HEK293 (cell line): ENCODE results near the gene BCAS3.

ENCODE experiments used
- CTCF ChIA-PET: fragments of 350-600 bp; formaldehyde crosslinking; extraction: SDS; loops from one replicate; lab custom pipeline; 2021; ENCODE audit warnings: antibody characterized with exemption; lab: Yijun Ruan, JAX
- POLR2A ChIA-PET: fragments of 300-600 bp; formaldehyde crosslinking; extraction: SDS; loops from one replicate; lab custom pipeline; 2020; ENCODE audit warnings: antibody characterized with exemption, inconsistent platforms; lab: Yijun Ruan, JAX
- H3K27ac ChIP-seq: fragments of 200-500 bp; sonication (Bioruptor generic); 2 replicates; pipeline ENCODE4 v1.5.1; 2014; ENCODE audit warnings: low read depth, low read length, control low read depth, inconsistent platforms; ENCODE audit errors: extremely low read depth
- H3K36me3 ChIP-seq, 2 experiments: fragments of 200-500 bp in 1 of 2; sonication (Bioruptor generic) in 1 of 2; 1 replicate in 1 of 2; 2 replicates in 1 of 2; pipeline ENCODE4 v1.5.1; 2014 to 2017; ENCODE audit warnings: inconsistent platforms in 2 of 2, low read length in 2 of 2; ENCODE audit not compliant: control insufficient read depth in 2 of 2, insufficient read depth in 1 of 2
- H3K4me1 ChIP-seq: fragments of 200-500 bp; sonication (Bioruptor generic); 2 replicates; pipeline ENCODE4 v1.5.1; 2014; ENCODE audit warnings: mild to moderate bottlenecking, low read length, inconsistent platforms; ENCODE audit not compliant: control insufficient read depth, insufficient read depth
- H3K4me3 ChIP-seq: 2 replicates; pipeline ENCODE4 v1.5.1; 2011; ENCODE audit warnings: low read depth, mild to moderate bottlenecking, control low read depth, low read length, moderate library complexity
- H3K9me3 ChIP-seq: fragments of 200-500 bp; sonication (Bioruptor generic); 2 replicates; pipeline ENCODE4 v1.5.1; 2014; ENCODE audit warnings: low read depth, low read length, inconsistent platforms; ENCODE audit not compliant: control insufficient read depth, insufficient read depth
- FEZF1 ChIP-seq: fragments of 450-650 bp; formaldehyde crosslinking; IDR thresholded peaks from 2 replicates; pipeline ENCODE4 v1.5.1; 2016; ENCODE audit warnings: missing biosample characterization, missing genetic modification characterization
- KLF9 ChIP-seq: fragments of 450-650 bp; formaldehyde crosslinking; IDR thresholded peaks from 2 replicates; pipeline ENCODE4 v1.5.1; 2016; ENCODE audit warnings: missing biosample characterization, missing genetic modification characterization, low read depth
- ZFP41 ChIP-seq: fragments of 450-650 bp; formaldehyde crosslinking; IDR thresholded peaks from 2 replicates; pipeline ENCODE4 v1.5.1; 2016; ENCODE audit warnings: missing biosample characterization, missing genetic modification characterization, borderline replicate concordance
- ZNF155 ChIP-seq: fragments of 450-650 bp; formaldehyde crosslinking; IDR thresholded peaks from 2 replicates; pipeline ENCODE4 v1.5.1; 2016; ENCODE audit warnings: missing biosample characterization, missing genetic modification characterization
- ZNF239 ChIP-seq: fragments of 450-650 bp; formaldehyde crosslinking; IDR thresholded peaks from 2 replicates; pipeline ENCODE4 v1.5.1; 2016; ENCODE audit warnings: missing biosample characterization, missing genetic modification characterization
- ZNF596 ChIP-seq: fragments of 450-650 bp; IDR thresholded peaks from 2 replicates; pipeline ENCODE4 v1.5.0; 2018; ENCODE audit warnings: missing biosample characterization, mild to moderate bottlenecking, missing genetic modification characterization, moderate library complexity
- ZNF660 ChIP-seq: fragments of 450-650 bp; IDR thresholded peaks from 2 replicates; pipeline ENCODE4 v1.5.1; 2018; ENCODE audit warnings: missing biosample characterization, mild to moderate bottlenecking, missing genetic modification characterization
- TF ChIP-seq, protein P1 (sequence below): fragments of 450-650 bp; formaldehyde crosslinking; IDR thresholded peaks from 2 replicates; pipeline ENCODE4 v1.5.1; 2017; ENCODE audit warnings: missing biosample characterization, missing genetic modification characterization
- TF ChIP-seq, protein P2 (sequence below): fragments of 450-650 bp; formaldehyde crosslinking; IDR thresholded peaks from 2 replicates; pipeline ENCODE4 v1.5.1; 2016; ENCODE audit warnings: missing biosample characterization, missing genetic modification characterization, borderline replicate concordance

The BCAS3 gene

DNA sequence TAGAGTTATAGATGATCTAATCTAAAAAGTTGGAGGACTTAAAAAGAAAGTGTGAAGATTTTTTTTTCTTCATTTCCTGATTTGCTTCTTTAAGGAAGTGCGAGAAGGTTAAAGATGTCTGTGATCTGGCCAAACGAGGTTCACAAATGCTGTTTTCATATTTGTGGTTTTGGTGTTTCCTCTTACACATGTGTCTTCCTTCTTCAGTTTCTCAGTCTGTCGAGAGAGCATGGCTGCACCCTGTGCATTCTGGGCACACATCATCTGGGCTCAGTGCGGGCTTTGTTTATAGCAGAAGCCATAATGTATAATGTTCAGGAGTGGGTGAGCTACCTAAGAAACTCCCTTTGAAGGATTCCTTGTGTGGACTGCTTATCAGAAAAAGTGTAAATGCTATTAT is 461.6 kb downstream of the BCAS3 start:
- H3K4me1 ChIP-seq = no peaks in the 10 kb centered on the region
- POLR2A ChIA-PET = no interaction called here

DNA sequence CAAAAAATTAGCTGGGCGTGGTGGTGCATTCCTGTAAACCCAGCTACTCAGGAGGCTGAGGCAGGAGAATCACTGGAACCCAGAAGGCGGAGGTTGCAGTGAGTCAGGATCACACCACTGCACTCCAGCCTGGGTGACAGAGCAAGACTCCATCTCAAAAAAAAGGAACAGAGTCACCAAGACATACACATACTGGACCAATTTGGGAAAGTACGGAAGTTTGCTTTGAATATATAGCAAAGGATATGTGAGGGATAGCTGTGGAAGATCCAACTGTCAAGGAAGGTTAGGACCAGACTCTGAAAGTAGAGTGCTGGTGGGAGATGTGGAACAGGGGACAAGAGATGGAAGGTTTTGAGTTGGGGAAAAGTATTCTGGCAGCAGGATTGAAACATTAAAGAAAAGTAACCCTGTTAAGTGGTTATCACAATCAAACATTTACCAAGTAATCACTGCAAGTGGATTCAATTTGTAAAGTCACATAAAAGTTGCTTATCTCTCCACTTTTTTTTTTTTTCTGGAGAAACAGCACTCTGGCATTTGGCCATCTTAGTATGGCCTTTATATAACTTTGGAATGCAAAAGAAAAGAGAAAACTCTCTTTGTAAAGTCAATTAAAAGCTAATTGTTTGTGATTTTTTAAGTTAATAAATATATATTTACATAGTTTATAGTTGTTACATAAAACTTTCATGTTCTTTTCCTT is 462.6 kb downstream of the BCAS3 start:
- Histone ChIP-seq H3K27ac (no peak overlapping the region), H3K4me1 (peaks cover 6% of the 10 kb centered on the region), H3K36me3 (no peaks in the 10 kb centered on the region), H3K4me3 (no peak overlapping the region), H3K9me3 (no peaks in the 10 kb centered on the region)
- TF ChIP-seq, protein P1, sequence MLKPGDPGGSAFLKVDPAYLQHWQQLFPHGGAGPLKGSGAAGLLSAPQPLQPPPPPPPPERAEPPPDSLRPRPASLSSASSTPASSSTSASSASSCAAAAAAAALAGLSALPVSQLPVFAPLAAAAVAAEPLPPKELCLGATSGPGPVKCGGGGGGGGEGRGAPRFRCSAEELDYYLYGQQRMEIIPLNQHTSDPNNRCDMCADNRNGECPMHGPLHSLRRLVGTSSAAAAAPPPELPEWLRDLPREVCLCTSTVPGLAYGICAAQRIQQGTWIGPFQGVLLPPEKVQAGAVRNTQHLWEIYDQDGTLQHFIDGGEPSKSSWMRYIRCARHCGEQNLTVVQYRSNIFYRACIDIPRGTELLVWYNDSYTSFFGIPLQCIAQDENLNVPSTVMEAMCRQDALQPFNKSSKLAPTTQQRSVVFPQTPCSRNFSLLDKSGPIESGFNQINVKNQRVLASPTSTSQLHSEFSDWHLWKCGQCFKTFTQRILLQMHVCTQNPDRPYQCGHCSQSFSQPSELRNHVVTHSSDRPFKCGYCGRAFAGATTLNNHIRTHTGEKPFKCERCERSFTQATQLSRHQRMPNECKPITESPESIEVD (tag by site-specific recombination) = peak; percentile 40; the same call in 1 of the 2 replicates
- no peak for TF ChIP-seq KLF9 (tag by site-specific recombination)
- ChIA-PET POLR2A (no interaction called here), CTCF (interaction anchor here (0.5 to 1.5 kb wide), 5 partner anchors 9 to 170 kb away, joined by 3 to 4 read pairs (median 3); no protein-coding TSS in a partner anchor)

More for the DNA sequence above, 461.6 kb downstream of the BCAS3 start:
- H3K36me3 ChIP-seq = no peaks in the 10 kb centered on the region
- H3K9me3 ChIP-seq = no peaks in the 10 kb centered on the region
- H3K27ac ChIP-seq = no peak overlapping the region
- H3K4me3 ChIP-seq = no peak overlapping the region
- CTCF ChIA-PET = interaction anchor here (0.6 to 1.5 kb wide), 5 partner anchors 10 to 625 kb away, joined by 3 to 4 read pairs (median 3); no protein-coding TSS in a partner anchor
- TF ChIP-seq ZNF239 = no peak
- TF ChIP-seq ZNF660 (tag by site-specific recombination) = no peak

DNA sequence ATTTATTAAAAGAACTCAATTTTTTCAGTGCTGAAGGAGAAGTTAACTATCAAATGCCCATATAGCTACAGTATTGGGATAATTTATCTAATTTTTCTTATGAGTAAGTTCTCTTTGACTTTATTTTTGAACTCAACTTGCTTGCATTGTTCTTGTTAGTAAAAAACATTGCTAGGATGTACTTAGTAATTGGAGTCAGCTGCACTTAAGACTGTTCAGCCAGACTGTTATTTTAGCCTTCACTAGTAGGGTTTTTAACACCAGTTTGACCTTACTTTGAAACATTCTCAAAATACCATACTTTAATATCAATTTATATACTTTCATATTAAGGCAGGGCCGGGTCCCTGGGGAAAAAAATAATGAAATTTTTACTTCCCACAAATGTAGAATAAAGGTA is 465.4 kb downstream of the BCAS3 start:
- POLR2A ChIA-PET = no interaction called here
- CTCF ChIA-PET = no interaction called here
- no peak overlapping the region for H3K27ac ChIP-seq

More for the DNA sequence above, 465.4 kb downstream of the BCAS3 start:
- Histone ChIP-seq H3K9me3 (no peaks in the 10 kb centered on the region), H3K4me1 (peaks cover 8% of the 10 kb centered on the region), H3K4me3 (no peak overlapping the region), H3K36me3 (no peaks in the 10 kb centered on the region)
- TF ChIP-seq, protein P1 (tag by site-specific recombination) = no peak
- TF ChIP-seq, protein P2, sequence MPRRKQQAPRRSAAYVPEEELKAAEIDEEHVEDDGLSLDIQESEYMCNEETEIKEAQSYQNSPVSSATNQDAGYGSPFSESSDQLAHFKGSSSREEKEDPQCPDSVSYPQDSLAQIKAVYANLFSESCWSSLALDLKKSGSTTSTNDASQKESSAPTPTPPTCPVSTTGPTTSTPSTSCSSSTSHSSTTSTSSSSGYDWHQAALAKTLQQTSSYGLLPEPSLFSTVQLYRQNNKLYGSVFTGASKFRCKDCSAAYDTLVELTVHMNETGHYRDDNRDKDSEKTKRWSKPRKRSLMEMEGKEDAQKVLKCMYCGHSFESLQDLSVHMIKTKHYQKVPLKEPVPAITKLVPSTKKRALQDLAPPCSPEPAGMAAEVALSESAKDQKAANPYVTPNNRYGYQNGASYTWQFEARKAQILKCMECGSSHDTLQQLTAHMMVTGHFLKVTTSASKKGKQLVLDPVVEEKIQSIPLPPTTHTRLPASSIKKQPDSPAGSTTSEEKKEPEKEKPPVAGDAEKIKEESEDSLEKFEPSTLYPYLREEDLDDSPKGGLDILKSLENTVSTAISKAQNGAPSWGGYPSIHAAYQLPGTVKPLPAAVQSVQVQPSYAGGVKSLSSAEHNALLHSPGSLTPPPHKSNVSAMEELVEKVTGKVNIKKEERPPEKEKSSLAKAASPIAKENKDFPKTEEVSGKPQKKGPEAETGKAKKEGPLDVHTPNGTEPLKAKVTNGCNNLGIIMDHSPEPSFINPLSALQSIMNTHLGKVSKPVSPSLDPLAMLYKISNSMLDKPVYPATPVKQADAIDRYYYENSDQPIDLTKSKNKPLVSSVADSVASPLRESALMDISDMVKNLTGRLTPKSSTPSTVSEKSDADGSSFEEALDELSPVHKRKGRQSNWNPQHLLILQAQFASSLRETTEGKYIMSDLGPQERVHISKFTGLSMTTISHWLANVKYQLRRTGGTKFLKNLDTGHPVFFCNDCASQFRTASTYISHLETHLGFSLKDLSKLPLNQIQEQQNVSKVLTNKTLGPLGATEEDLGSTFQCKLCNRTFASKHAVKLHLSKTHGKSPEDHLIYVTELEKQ (tag by site-specific recombination) = no peak
- TF ChIP-seq ZNF596 (tag by site-specific recombination) (no peak), ZFP41 (tag by site-specific recombination) (no peak), ZNF155 (tag by site-specific recombination) (no peak), FEZF1 (tag by site-specific recombination) (no peak)
